ENCODE measurements around the gene SLC28A2. TPM values are rescaled to one million over a fixed set of nuclear protein-coding genes. Genes with fewer than 3 reads are reported as not detected.
"Not testable (repeated sequence)": the region's sequence is repeated elsewhere in the genome, so short reads cannot be mapped to it uniquely, and the experiment has no call there.

SLC28A2 gene
- total and polyA plus RNA-seq, 8 donors, result 0.09 to 0.22 TPM; not detected in 6

DNA sequence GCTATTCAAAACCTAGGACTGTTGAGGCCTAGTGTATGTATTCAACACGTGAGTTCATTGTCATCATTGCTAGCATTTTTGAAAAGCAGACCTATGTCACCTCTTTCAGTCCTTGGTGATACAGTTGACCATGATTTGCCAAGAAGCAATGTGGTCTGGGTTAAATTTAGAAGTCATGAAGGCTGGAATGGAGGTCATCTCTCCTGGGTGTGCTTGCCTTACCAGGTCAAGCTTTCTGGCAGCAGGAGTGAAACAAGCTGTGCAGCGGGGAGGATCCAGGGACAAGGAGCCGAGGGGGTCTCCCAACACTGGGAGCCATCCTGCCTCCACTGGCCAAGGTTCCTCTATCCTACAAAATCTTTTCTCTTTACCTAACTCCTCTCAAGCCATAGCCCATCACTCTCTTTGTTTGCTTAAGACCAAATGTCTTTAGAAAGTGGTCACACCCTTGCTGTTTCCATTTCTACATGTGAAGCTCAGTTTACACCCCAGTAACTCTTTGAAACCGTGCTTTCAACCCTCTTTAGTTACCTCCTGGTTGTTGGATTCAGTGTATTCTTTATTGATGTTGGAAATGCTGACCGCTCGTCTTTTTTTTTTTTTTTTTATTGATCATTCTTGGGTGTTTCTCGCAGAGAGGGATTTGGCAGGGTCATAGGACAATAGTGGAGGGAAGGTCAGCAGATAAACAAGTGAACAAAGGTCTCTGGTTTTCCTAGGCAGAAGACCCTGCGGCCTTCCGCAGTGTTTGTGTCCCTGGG is 40.0 kb downstream of the SLC28A2 start:
- Histone ChIP-seq H3K4me3 (no peak overlapping the region), H3K4me1 (no peaks in the 10 kb centered on the region), H3K36me3 (no peaks in the 10 kb centered on the region), H3K27me3 (no peaks in the 10 kb centered on the region), H3K27ac (no peak overlapping the region), H3K9me3 (no peaks in the 10 kb centered on the region)
- ATAC-seq (no peak), DNase-seq (no peak), FAIRE-seq (no peak)
- intact Hi-C loops (cut with DNase I), result no loop called here
- TF ChIP-seq, protein P1, sequence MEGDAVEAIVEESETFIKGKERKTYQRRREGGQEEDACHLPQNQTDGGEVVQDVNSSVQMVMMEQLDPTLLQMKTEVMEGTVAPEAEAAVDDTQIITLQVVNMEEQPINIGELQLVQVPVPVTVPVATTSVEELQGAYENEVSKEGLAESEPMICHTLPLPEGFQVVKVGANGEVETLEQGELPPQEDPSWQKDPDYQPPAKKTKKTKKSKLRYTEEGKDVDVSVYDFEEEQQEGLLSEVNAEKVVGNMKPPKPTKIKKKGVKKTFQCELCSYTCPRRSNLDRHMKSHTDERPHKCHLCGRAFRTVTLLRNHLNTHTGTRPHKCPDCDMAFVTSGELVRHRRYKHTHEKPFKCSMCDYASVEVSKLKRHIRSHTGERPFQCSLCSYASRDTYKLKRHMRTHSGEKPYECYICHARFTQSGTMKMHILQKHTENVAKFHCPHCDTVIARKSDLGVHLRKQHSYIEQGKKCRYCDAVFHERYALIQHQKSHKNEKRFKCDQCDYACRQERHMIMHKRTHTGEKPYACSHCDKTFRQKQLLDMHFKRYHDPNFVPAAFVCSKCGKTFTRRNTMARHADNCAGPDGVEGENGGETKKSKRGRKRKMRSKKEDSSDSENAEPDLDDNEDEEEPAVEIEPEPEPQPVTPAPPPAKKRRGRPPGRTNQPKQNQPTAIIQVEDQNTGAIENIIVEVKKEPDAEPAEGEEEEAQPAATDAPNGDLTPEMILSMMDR (IDR thresholded peaks at IDR 0.05), result no peak
- WGBS, 2 donors, result 84 to 88% methylated on average over 7 to 8 of the region's 9 CpGs

DNA sequence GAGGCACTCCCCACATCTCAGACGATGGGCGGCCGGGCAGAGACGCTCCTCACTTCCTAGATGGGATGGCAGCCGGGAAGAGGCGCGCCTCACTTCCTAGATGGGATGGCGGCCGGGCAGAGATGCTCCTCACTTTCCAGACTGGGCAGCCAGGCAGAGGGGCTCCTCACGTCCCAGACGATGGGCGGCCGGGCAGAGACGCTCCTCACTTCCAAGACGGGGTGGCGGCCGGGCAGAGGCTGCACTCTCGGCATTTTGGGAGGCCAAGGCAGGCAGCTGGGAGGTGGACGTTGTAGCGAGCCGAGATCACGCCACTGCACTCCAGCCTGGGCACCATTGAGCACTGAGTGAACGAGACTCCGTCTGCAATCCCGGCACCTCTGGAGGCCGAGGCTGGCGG is 41.3 kb downstream of the SLC28A2 start:
- H3K9me3 ChIP-seq; FAIRE-seq; intact Hi-C loops (cut with DNase I); H3K4me3 ChIP-seq; DNase-seq; H3K27ac ChIP-seq; H3K36me3 ChIP-seq; H3K4me1 ChIP-seq; H3K27me3 ChIP-seq; ATAC-seq: not testable (repeated sequence)
- WGBS, 2 donors, result 95 to 96% methylated on average over 18 to 19 of the region's 27 CpGs

DNA sequence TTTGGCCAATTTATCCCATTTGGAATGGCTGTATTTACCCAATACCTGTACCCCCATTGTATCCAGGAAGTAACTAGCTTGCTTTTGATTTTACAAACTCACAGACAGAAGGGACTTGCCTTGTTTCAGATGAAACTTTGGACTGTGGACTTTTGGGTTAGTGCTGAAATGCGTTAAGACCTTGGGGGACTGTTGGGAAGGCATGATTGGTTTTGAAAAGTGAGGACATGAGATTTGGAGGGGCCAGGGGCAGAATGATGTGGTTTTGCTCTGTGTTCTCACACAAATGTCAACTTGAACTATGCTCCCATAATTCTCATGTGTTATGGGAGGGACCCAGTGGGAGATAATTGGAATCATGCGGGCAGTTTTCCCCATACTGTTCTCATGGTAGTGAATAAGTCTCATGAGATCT is 46.9 kb downstream of the SLC28A2 start:
- H3K4me1 ChIP-seq; intact Hi-C loops (cut with DNase I); DNase-seq; H3K27me3 ChIP-seq; FAIRE-seq; H3K36me3 ChIP-seq; H3K4me3 ChIP-seq; H3K9me3 ChIP-seq; H3K27ac ChIP-seq; ATAC-seq: not testable (repeated sequence)
- 96 to 98% methylated on average over 2 of the region's 2 CpGs for WGBS, 2 donors

DNA sequence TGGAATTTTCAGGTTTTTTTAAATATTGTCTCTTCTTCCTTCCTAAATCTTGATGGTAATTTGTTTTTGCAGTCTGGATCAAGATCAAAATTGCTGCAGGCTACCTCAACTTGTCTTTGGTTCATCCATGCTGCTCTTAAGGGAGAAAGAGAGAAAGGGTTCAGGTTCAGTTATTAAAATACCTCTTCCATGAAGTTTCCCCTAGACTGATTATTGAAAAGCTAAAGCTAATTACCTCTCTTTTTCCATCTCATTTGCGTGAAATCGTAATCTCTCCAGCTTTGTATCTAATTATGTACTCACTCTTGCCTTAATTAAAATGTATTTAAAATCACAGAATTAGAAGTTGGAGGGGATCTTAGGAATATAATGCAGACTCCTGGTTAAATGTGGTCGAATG is 52.7 kb downstream of the SLC28A2 start:
- Histone ChIP-seq H3K36me3 (no peaks in the 10 kb centered on the region), H3K4me3 (no peak overlapping the region), H3K27ac (no peak overlapping the region), H3K27me3 (no peaks in the 10 kb centered on the region), H3K4me1 (peaks cover 5 to 17% (median 7%) of the 10 kb centered on the region in 3 donors), H3K9me3 (no peaks in the 10 kb centered on the region)
- 83 to 90% methylated on average over 3 of the region's 3 CpGs for WGBS, 2 donors
- intact Hi-C loops (cut with DNase I), result loop anchor here in 1 of 3 donors (5.0 kb wide), 1 partner anchor 98 kb away; a partner anchor contains a TSS
- TF ChIP-seq, protein P1 (IDR thresholded peaks at IDR 0.05), result no peak
- FAIRE-seq (no peak), ATAC-seq (no peak), DNase-seq (no peak)

DNA sequence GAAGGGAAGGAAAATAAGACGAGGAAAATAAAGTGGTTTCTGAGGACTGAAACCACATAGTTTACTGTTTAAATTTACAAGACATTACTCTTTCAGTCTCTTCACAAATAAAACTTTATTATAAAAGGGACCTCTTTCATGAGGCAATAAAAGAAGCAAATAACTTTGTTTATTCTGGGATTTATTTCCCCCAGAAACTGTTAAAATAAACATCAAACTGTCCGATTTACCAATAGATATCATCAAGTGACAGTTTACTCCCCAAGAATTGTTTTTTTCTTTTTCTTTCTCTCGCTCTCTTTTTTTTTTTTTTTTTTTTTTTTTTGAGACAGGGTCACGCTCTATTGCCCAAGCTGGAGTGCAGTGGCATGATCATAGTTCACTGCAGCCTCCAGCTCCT is 54.1 kb downstream of the SLC28A2 start:
- Histone ChIP-seq H3K36me3 (no peaks in the 10 kb centered on the region), H3K4me1 (peaks cover 7 to 18% (median 18%) of the 10 kb centered on the region in 3 donors), H3K4me3 (no peak overlapping the region), H3K9me3 (no peaks in the 10 kb centered on the region), H3K27ac (no peak overlapping the region), H3K27me3 (no peaks in the 10 kb centered on the region)
- DNase-seq, result no peak
- TF ChIP-seq, protein P1 (IDR thresholded peaks at IDR 0.05), result no peak
- ATAC-seq, result no peak
- FAIRE-seq, result no peak
- 73 to 75% methylated on average over 4 of the region's 4 CpGs for WGBS, 2 donors
- intact Hi-C loops (cut with DNase I), result loop anchor here in 1 of 3 donors (5.0 kb wide), 1 partner anchor 96 kb away; a partner anchor contains a TSS
